Stimulated activated CD4-positive, alpha-beta T cell treated with anti-CD3 and anti-CD28 coated beads, Interleukin-2, amount 100 ng/mL, for 48 hours (primary cell): Measurements from ENCODE around the gene IL17RD.

ENCODE experiments used
- DNase-seq, 2 donors: peaks; one replicate each; pipeline ENCODE4 v3.0.0-alpha.2; 2020

IL17RD gene

GRCh38 chr3:57064001-57064400, 101.2 kb downstream of the IL17RD start:
- no peak for DNase-seq

DNA sequence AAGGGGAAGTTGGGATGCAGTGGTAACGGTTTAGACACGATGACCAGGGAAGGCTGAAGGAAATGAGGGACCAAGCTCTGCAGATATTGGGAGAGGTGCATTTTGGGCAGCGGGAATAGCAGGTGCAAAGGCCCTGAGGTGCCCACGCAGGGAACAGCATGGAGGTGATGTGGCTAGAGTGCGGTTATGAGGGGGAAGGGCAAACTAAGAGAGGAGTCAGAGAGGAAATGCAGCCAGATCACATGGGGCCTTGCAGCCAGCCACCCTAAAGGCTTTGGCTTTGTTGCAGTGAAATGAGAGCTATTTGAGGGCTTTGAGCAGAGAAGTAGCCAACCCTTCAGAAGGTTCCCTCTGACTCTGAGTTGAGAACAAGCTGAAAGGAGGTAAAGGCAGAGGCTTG, 102.1 kb downstream of the IL17RD start:
- DNase-seq, result no peak

GRCh38 chr3:57062101-57062631, 103.0 kb downstream of the IL17RD start:
- no peak for DNase-seq

DNA sequence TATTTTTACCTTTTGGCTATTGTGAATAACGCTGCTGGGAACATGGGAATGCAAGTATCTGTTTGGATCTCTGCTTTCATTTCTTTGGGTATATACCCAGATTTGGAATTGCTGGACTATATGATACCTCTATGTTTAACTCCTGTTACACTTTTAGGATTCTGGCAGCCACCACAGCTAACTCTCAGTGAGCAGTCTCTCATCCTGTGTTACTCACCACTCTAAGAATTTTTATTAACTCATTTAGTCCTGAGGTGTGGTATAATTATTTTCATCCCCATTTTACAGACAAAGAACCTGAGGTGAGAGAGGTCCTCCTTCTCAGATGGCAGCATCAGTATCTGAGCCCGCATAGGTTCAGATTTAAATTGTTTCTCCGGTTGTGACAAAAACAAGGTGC, 103.6 kb downstream of the IL17RD start:
- no peak for DNase-seq

DNA sequence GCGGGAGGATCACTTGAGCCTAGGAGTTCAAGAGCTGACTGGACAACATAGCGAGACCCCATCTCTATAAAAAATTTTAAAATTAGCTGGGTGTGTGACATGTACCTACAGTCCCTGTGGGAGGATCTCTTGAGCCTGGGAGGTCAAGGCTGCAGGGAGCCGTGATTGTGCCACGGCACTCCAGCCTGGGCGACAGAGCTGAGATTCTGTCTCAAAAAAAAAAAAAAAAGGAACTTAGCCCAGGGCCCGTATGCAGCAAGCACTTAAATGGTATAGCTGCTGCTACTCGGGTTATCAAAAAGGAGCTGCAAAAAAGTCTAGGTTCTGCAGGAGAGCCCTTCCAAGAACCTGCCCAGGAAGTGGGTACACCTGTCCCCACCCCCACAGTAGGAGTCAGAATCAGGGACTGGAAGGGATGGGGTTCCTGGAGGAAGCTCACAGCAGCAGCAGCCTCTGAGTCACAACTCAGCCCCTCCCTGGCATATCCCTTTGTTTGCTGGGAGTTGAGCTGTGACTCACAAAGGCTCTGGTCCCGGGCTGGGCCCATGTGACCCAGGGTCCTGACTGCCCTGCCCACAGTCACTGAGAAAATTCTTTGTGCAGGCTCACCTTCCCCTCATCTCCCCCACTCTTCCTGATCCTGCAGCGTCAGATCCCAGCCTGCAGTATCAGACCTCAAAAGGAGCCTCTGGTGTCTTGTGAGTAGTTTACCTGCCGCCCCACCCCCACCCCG, 104.9 kb downstream of the IL17RD start, which contains the start of gene SPATA12:
TSS of gene SPATA12 (plus strand) at position 576 of the 733 bp plus-strand sequence. CDS start 13,031 bp downstream, outside the sequence.
- no peak for DNase-seq

GRCh38 chr3:57059411-57059810, 105.7 kb downstream of the IL17RD start:
- no peak for DNase-seq

DNA sequence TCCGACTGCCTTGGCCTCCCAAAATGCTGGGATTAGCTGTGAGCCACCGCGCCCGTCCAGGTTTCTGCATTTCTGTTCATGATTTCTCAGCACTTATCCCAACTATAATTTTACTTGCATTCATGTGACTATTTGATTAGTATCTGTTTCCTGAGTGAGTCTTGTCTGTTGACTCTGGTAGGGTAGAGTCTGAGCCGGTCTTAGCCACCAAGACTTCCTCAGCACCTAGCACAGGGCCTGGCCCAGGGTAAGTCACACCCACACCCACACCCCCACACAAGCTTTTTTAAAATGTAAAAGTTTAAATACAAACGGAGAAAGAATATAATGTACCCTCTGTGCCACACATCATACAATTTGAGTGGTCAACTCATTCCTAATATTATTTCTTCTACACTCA, 107.8 kb downstream of the IL17RD start:
- DNase-seq, result no peak

DNA sequence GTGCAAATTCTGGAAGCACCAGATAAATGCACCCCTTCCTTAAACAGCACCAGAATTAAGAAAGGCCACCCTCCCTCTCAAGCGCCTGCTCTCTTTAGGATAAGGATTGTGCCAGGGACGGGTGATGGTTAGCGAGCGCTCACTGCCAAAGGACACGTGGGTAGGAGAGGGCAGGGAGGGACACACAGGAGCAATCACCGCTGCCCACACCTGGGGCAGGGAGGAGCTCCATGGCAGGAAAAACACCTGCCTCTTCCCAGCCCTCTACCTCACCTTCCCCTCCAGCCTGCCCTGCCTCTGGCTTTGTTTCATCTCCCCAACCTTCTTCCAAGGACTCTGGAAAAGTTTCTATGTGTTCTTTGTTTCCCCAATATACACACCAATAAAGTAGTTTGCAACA, 112.0 kb downstream of the IL17RD start:
- DNase-seq, result no peak

DNA sequence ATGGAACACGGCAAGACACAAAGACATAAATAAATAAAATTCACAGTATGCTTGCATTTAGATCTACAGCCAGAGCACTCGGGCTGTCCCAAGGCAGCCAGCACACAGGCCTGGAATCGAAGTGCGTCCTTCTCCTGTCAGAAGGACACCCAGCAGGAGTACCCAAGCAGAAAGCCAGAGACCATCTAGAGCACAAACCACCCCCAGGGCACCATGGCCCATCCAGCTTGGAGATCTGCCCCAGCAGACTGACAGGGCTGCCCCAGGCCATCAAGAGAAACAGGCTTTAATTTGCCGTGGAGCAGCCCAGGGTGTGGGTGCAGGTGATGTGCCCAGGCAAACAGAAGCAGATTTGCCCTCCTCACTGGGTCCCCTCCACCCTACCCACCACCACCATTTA, 112.5 kb downstream of the IL17RD start:
- no peak for DNase-seq

DNA sequence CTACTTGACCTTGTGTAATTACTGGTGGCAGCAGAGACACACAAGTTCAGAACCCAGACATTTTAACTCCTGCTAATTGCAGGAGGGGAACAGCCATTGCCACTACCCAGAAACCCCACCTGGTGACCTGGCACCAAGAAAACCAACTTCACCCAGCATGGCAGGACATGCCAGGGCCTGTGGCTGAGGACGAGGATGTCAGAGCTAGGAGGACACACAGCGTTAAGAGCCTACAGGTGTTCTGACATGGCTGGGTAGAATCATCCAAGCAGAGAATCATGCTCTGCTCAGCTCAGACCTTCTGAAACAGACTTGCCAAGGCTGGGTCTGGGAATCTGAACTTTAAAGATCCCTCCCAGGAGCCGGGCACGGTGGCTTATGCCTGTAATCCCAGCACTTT, 116.4 kb downstream of the IL17RD start:
- DNase-seq, result no peak

DNA sequence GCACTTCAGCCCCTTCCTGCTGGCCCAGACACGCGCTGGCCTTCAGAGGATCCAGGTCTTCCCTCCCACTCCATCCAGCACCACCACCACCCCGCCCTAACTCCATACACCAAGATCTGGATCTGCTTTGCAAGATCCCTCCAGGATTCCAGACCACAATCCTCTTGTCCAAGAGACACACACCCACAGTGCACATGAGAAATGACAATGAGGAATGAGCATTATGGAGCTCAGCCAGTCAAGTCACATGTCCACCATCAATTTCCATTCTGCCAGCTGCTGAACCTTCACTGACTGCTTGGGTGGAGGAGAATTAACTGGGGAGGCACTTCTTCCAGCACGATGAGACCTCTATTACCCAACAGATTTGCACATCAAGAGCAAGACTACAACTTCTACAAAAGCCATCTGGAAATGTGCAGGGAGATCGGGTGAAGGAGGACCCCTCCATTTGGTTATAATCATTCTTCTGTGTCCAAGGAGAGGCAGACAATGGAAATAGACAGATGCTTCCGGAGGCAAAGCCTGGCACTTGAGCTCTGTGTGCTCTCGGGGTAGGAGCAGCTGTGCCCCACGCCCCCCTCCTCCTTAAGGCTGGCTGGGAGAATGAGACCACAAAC, 117.0 kb downstream of the IL17RD start:
- no peak for DNase-seq

DNA sequence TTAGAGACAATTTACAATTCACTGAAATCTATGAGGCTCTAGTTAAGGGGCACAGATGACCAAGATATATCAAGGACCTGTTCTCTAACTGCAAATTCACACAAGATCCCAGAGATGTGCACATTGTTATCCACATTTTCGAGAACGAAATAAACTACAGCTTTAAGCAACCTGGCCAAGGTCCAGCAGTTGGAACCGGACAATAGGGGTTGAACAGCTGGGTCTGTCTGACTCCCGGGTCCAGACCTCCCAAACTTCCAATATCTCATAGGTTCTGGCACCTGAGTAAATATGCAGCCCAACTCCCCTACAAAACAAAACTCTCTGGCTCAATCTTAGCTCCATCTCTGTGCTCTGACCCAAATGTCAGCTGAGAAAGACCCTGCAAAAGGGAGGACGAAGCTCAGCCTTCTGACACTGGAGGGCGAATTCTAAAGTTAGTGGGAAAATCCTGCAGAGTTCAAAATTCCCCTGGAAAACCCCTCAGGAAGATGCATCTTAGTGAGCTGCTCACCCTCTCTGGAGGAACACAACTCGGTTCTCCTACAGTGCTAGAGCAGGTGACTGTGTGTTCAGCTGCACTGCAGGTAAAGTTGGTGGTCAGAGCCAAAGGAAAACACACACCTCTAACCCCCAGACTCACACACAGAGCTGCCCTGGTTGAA, 118.9 kb downstream of the IL17RD start:
- no peak for DNase-seq

- DNase-seq, result no peak
Observed at GRCh38 chr3:57043518-57043917, 121.6 kb downstream of the IL17RD start.

DNA sequence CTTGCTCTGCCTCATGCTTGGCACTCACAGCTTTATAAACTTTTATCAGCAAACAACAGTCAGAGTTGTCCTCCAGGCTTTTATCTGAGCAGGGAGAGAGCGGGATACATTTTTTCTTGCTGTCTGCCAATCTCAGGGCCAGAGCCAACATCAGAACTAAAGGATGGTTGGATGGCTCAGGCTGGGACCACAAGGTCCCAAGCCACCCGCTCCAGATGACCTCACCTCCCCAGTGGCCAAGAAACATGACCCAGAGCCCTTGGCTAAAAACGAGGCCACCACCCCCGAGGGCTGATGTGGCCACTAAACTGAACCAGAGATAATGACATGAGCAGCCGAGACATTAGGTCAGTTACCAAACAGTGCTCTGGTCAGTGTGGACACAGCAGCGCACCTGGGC, 123.5 kb downstream of the IL17RD start:
- DNase-seq, result no peak
